Keratinocyte (primary cell): Measurements from ENCODE around the gene PRKCZ.

Source experiments
- CTCF ChIP-seq, 3 experiments: IDR thresholded peaks in 1 of 3; conservative IDR thresholded peaks in 1 of 3; optimal IDR thresholded peaks in 1 of 3; 2 replicates in 2 of 3; 3 replicates in 1 of 3; pipeline versions ENCODE3 to v1.5.1; 2011; ENCODE audit warnings: low read length in 3 of 3, mild to moderate bottlenecking in 3 of 3, moderate library complexity in 2 of 3, control low read depth in 1 of 3, inconsistent platforms in 1 of 3; ENCODE audit not compliant: insufficient read depth in 2 of 3; ENCODE audit errors: extremely low read depth in 1 of 3
- EZH2 ChIP-seq: IDR thresholded peaks from one replicate; pipeline ENCODE4 v1.6.1; 2012; ENCODE audit warnings: inconsistent platforms, mild to moderate bottlenecking, low read length, moderate library complexity

- TF ChIP-seq CTCF (optimal IDR thresholded peaks at IDR 0.05 in 1 of 3, IDR thresholded peaks at IDR 0.05 in 1 of 3, conservative IDR thresholded peaks at IDR 0.05 in 1 of 3; ENCODE audit: extremely low read depth in 1 of 3, insufficient read depth in 2 of 3, low read length in 3 of 3) (no peak), EZH2 (no peak)
Measured at GRCh38 chr1:2072891-2073290, 22.7 kb downstream of the PRKCZ start.
